GM12892 (cell line): ENCODE data around the gene PDPK1.

Experiments
- POLR2A ChIP-seq: IDR thresholded peaks from 2 replicates; pipeline ENCODE4 v1.6.1; 2011; ENCODE audit warnings: low read depth, low read length, control low read depth
- TAF1 ChIP-seq: IDR thresholded peaks from 2 replicates; pipeline ENCODE4 v1.6.1; 2011; ENCODE audit warnings: low read depth, mild to moderate bottlenecking, control low read depth, low read length, borderline replicate concordance

DNA sequence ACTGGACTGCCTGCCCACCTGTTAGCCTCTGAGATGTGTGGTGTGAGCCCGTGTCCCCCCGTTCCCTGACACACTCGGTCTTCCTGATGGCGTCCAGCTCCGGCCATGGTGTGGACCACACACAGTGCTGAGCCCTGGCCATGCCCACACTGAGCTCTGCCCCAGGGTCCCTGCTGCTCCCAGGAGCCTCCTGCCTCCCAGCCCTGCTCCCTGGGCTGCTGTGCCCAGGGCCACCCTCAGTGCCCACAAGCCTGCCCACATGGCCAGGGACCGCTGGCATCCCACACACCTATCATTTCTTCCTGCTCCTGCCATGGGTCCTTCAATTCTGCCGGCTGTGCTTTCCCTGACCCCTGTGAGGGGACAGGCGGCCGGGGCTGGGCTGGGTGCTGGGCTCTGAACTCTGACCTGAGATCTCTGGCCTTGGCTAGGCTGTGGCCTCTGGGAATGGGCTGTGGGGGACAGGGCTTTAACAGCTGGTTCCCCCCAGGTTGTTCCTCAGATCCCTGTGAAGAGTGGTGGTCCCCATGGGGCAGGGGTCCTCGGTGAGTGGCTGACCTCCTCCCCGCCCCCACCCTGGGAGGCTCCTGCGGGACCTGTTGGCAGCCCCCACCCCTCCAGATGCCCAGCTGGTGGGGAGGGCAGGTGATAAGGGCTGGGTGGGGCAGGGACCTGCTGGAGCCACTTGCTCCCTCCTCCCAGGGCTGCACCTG lies 10.6 kb upstream of the PDPK1 start:
- no peak for TF ChIP-seq TAF1
- no peak for TF ChIP-seq POLR2A
